HEK293 (cell line): ENCODE results near the gene SPACA6.
"Not testable (repeated sequence)": the region's sequence is repeated elsewhere in the genome, so short reads cannot be mapped to it uniquely, and the experiment has no call there.

ENCODE experiments used
- CTCF ChIA-PET: fragments of 350-600 bp; formaldehyde crosslinking; extraction: SDS; loops from one replicate; lab custom pipeline; 2021; ENCODE audit warnings: antibody characterized with exemption; lab: Yijun Ruan, JAX
- POLR2A ChIA-PET: fragments of 300-600 bp; formaldehyde crosslinking; extraction: SDS; loops from one replicate; lab custom pipeline; 2020; ENCODE audit warnings: antibody characterized with exemption, inconsistent platforms; lab: Yijun Ruan, JAX
- H3K27ac ChIP-seq: fragments of 200-500 bp; sonication (Bioruptor generic); 2 replicates; pipeline ENCODE4 v1.5.1; 2014; ENCODE audit warnings: low read depth, low read length, control low read depth, inconsistent platforms; ENCODE audit errors: extremely low read depth
- H3K36me3 ChIP-seq, 2 experiments: fragments of 200-500 bp in 1 of 2; sonication (Bioruptor generic) in 1 of 2; 1 replicate in 1 of 2; 2 replicates in 1 of 2; pipeline ENCODE4 v1.5.1; 2014 to 2017; ENCODE audit warnings: inconsistent platforms in 2 of 2, low read length in 2 of 2; ENCODE audit not compliant: control insufficient read depth in 2 of 2, insufficient read depth in 1 of 2
- H3K4me1 ChIP-seq: fragments of 200-500 bp; sonication (Bioruptor generic); 2 replicates; pipeline ENCODE4 v1.5.1; 2014; ENCODE audit warnings: mild to moderate bottlenecking, low read length, inconsistent platforms; ENCODE audit not compliant: control insufficient read depth, insufficient read depth
- H3K4me3 ChIP-seq: 2 replicates; pipeline ENCODE4 v1.5.1; 2011; ENCODE audit warnings: low read depth, mild to moderate bottlenecking, control low read depth, low read length, moderate library complexity
- H3K9me3 ChIP-seq: fragments of 200-500 bp; sonication (Bioruptor generic); 2 replicates; pipeline ENCODE4 v1.5.1; 2014; ENCODE audit warnings: low read depth, low read length, inconsistent platforms; ENCODE audit not compliant: control insufficient read depth, insufficient read depth
- BCL11B ChIP-seq: fragments of 450-650 bp; formaldehyde crosslinking; IDR thresholded peaks from 2 replicates; pipeline ENCODE4 v1.5.1; 2016; ENCODE audit warnings: low read depth, missing biosample characterization, missing genetic modification characterization
- INSM2 ChIP-seq: fragments of 450-650 bp; formaldehyde crosslinking; IDR thresholded peaks from 2 replicates; pipeline ENCODE4 v1.5.1; 2016; ENCODE audit warnings: missing biosample characterization, missing genetic modification characterization
- KLF16 ChIP-seq: fragments of 450-650 bp; formaldehyde crosslinking; IDR thresholded peaks from 2 replicates; pipeline ENCODE4 v1.5.1; 2017; ENCODE audit warnings: missing biosample characterization, missing genetic modification characterization
- KLF8 ChIP-seq: fragments of 450-650 bp; formaldehyde crosslinking; IDR thresholded peaks from 2 replicates; pipeline ENCODE4 v1.5.1; 2016; ENCODE audit warnings: missing biosample characterization, missing genetic modification characterization
- KLF9 ChIP-seq: fragments of 450-650 bp; formaldehyde crosslinking; IDR thresholded peaks from 2 replicates; pipeline ENCODE4 v1.5.1; 2016; ENCODE audit warnings: missing biosample characterization, missing genetic modification characterization, low read depth
- MEIS1 ChIP-seq: sonication (generic); formaldehyde crosslinking; IDR thresholded peaks from 2 replicates; pipeline ENCODE4 v1.8.1; 2022; ENCODE audit warnings: missing genetic modification reagents, mild to moderate bottlenecking, borderline replicate concordance
- MZF1 ChIP-seq: fragments of 450-650 bp; formaldehyde crosslinking; IDR thresholded peaks from 2 replicates; pipeline ENCODE4 v1.5.1; 2017; ENCODE audit warnings: missing biosample characterization, missing genetic modification characterization, borderline replicate concordance
- REST ChIP-seq: fragments of 450-650 bp; formaldehyde crosslinking; IDR thresholded peaks from 2 replicates; pipeline ENCODE4 v1.5.1; 2016; ENCODE audit warnings: missing biosample characterization, missing genetic modification characterization
- ZBTB6 ChIP-seq: fragments of 450-650 bp; formaldehyde crosslinking; IDR thresholded peaks from 2 replicates; pipeline ENCODE4 v1.5.1; 2017; ENCODE audit warnings: missing biosample characterization, missing genetic modification characterization
- ZBTB8A ChIP-seq: fragments of 450-650 bp; formaldehyde crosslinking; IDR thresholded peaks from 2 replicates; pipeline ENCODE4 v1.5.1; 2016; ENCODE audit warnings: missing biosample characterization, missing genetic modification characterization
- ZFHX2 ChIP-seq: fragments of 450-650 bp; formaldehyde crosslinking; conservative IDR thresholded peaks from 2 replicates; pipeline ENCODE4 v1.5.1; 2016; ENCODE audit warnings: missing biosample characterization, missing genetic modification characterization
- ZNF146 ChIP-seq: fragments of 450-650 bp; formaldehyde crosslinking; IDR thresholded peaks from 2 replicates; pipeline ENCODE4 v1.5.1; 2016; ENCODE audit warnings: missing biosample characterization, missing genetic modification characterization
- ZNF18 ChIP-seq: fragments of 450-650 bp; formaldehyde crosslinking; IDR thresholded peaks from 2 replicates; pipeline ENCODE4 v1.5.1; 2016; ENCODE audit warnings: missing biosample characterization, missing genetic modification characterization
- ZNF302 ChIP-seq: fragments of 450-650 bp; formaldehyde crosslinking; IDR thresholded peaks from 2 replicates; pipeline ENCODE4 v1.5.1; 2016; ENCODE audit warnings: missing biosample characterization, missing genetic modification characterization, low read depth
- ZNF311 ChIP-seq: fragments of 450-650 bp; formaldehyde crosslinking; IDR thresholded peaks from 2 replicates; pipeline ENCODE4 v1.5.1; 2017; ENCODE audit warnings: missing biosample characterization, missing genetic modification characterization, borderline replicate concordance
- ZNF639 ChIP-seq: fragments of 450-650 bp; formaldehyde crosslinking; IDR thresholded peaks from 2 replicates; pipeline ENCODE4 v1.5.1; 2016; ENCODE audit warnings: missing biosample characterization, missing genetic modification characterization
- ZNF747 ChIP-seq: fragments of 450-650 bp; formaldehyde crosslinking; IDR thresholded peaks from 2 replicates; pipeline ENCODE4 v1.5.1; 2016; ENCODE audit warnings: missing biosample characterization, missing genetic modification characterization

The SPACA6 gene

GRCh38 chr19:51693260-51693659 is at the start of gene SPACA6:
SPACA6 (plus strand) TSS chr19:51693330; CDS start chr19:51693527, 197 bp downstream.
- H3K4me3 ChIP-seq: no peak within 1 kb of the TSS
- peaks cover 6% of the 10 kb centered on the region for H3K4me1 ChIP-seq
- H3K36me3 ChIP-seq: peaks cover 13 to 53% of the 10 kb centered on the region in 2 experiments; a peak in 2 of 3 replicates
- H3K9me3 ChIP-seq: no peaks in the 10 kb centered on the region
- TF ChIP-seq BCL11B (peak; percentile 74), REST (tag by site-specific recombination) (no peak)
- no peak within 1 kb of the TSS for H3K27ac ChIP-seq
- POLR2A ChIA-PET: interaction anchor here (1.2 kb wide), 1 partner anchor 10 kb away, joined by 3 read pairs; no protein-coding TSS in a partner anchor
- CTCF ChIA-PET: no interaction called here

GRCh38 chr19:51644636-51645271 is 48.4 kb upstream of the SPACA6 start:
- no peak overlapping the region for H3K27ac ChIP-seq
- CTCF ChIA-PET: interaction anchor here (0.6 to 4.5 kb wide), 6 partner anchors 9 to 1618 kb away, joined by 3 to 35 read pairs (median 5); no protein-coding TSS in a partner anchor
- POLR2A ChIA-PET: no interaction called here

GRCh38 chr19:51646730-51647129 is 46.4 kb upstream of the SPACA6 start, which contains the start of gene SIGLEC14:
SIGLEC14 (minus strand) TSS chr19:51646825; CDS start chr19:51646759, 66 bp downstream.
- H3K27ac ChIP-seq, H3K9me3 ChIP-seq, H3K36me3 ChIP-seq, H3K4me3 ChIP-seq, POLR2A ChIA-PET, CTCF ChIA-PET, H3K4me1 ChIP-seq: not testable (repeated sequence)

More at GRCh38 chr19:51644636-51645271, 48.4 kb upstream of the SPACA6 start:
- H3K4me1 ChIP-seq: no peaks in the 10 kb centered on the region
- no peaks in the 10 kb centered on the region for H3K36me3 ChIP-seq
- TF ChIP-seq ZNF747: no peak
- TF ChIP-seq ZFHX2 (tag by site-specific recombination): 0 out of 2 replicates have a peak, but pooled peaks have one; percentile 10
- H3K4me3 ChIP-seq: no peak overlapping the region
- no peaks in the 10 kb centered on the region for H3K9me3 ChIP-seq

- Histone ChIP-seq H3K27ac (no peak overlapping the region), H3K4me1 (no peaks in the 10 kb centered on the region), H3K36me3 (no peaks in the 10 kb centered on the region), H3K4me3 (no peak overlapping the region), H3K9me3 (no peaks in the 10 kb centered on the region)
- POLR2A ChIA-PET: no interaction called here
- CTCF ChIA-PET: no interaction called here
- TF ChIP-seq ZNF18 (tag by site-specific recombination): no peak
- TF ChIP-seq ZNF302 (tag by site-specific recombination): no peak
- no peak for TF ChIP-seq ZBTB8A (tag by site-specific recombination)
- no peak for TF ChIP-seq KLF16 (tag by site-specific recombination)
- no peak for TF ChIP-seq ZNF146
- no peak for TF ChIP-seq MZF1 (tag by site-specific recombination)
- no peak for TF ChIP-seq KLF8 (tag by site-specific recombination)
- TF ChIP-seq ZNF639 (tag by site-specific recombination): no peak
- TF ChIP-seq KLF9: no peak
- TF ChIP-seq MEIS1 (CRISPR knock-in tag): no peak
- TF ChIP-seq INSM2 (tag by site-specific recombination): no peak
- TF ChIP-seq ZNF311: no peak
- TF ChIP-seq ZBTB6 (tag by site-specific recombination): no peak
These were observed 45.8 kb upstream of the SPACA6 start for GRCh38 chr19:51647318-51647717.
